SU-DHL-6 (cell line): Measurements from ENCODE around the gene LILRA5.

Experiments used
- H2AFZ ChIP-seq: fragments of 200-600 bp; sonication (generic); 2 replicates; pipeline ENCODE4 v1.6.1; 2014; ENCODE audit warnings: low read depth, mild to moderate bottlenecking, moderate library complexity, mixed read lengths, antibody characterized with exemption, low read length; ENCODE audit not compliant: severe bottlenecking
- H3F3A ChIP-seq: fragments of 200-600 bp; shearing (Covaris generic); 2 replicates; pipeline ENCODE4 v1.6.0; 2016; ENCODE audit warnings: antibody characterized with exemption, mild to moderate bottlenecking; ENCODE audit not compliant: insufficient read depth
- H3K27ac ChIP-seq: fragments of 200-600 bp; sonication (generic); 2 replicates; pipeline ENCODE4 v1.5.1; 2016; ENCODE audit warnings: low read depth, mild to moderate bottlenecking, low read length, moderate library complexity, mixed read lengths
- H3K27me3 ChIP-seq: fragments of 200-600 bp; sonication (generic), shearing (Covaris generic); 2 replicates; pipeline ENCODE4 v1.6.0; 2014; ENCODE audit warnings: mild to moderate bottlenecking, low read length
- H3K36me3 ChIP-seq: fragments of 200-600 bp; sonication (generic); 2 replicates; pipeline ENCODE4 v1.6.1; 2014; ENCODE audit warnings: mild to moderate bottlenecking, low read length, mixed read lengths
- H3K4me2 ChIP-seq: fragments of 300-600, 200-600 bp; shearing (Covaris generic), sonication (generic); 2 replicates; pipeline ENCODE4 v1.6.0; 2014; ENCODE audit warnings: low read length, low read depth, mild to moderate bottlenecking; ENCODE audit not compliant: poor library complexity, severe bottlenecking
- H3K4me3 ChIP-seq: fragments of 200-600 bp; sonication (generic); 2 replicates; pipeline ENCODE4 v1.5.1; 2014; ENCODE audit warnings: antibody characterized with exemption, low read length, mild to moderate bottlenecking, mixed read lengths; ENCODE audit not compliant: insufficient read depth, poor library complexity, severe bottlenecking
- H3K79me2 ChIP-seq: fragments of 200-600 bp; sonication (generic); 2 replicates; pipeline ENCODE4 v1.6.1; 2014; ENCODE audit warnings: mild to moderate bottlenecking, low read length, moderate library complexity; ENCODE audit not compliant: insufficient read depth
- H3K9ac ChIP-seq: fragments of 200-600 bp; sonication (generic); 2 replicates; pipeline ENCODE4 v1.7.0; 2014; ENCODE audit warnings: mild to moderate bottlenecking, low read length
- H3K9me2 ChIP-seq: fragments of 200-600 bp; sonication (generic); replicated peaks from 2 replicates; pipeline ENCODE4 v1.6.1; 2014; ENCODE audit warnings: low read length; ENCODE audit not compliant: insufficient read depth
- H3K9me3 ChIP-seq: fragments of 200-600 bp; sonication (generic); 2 replicates; pipeline ENCODE4 v1.6.1; 2014; ENCODE audit warnings: low read length, mixed read lengths; ENCODE audit not compliant: insufficient read depth
- H4K20me1 ChIP-seq: fragments of 200-600 bp; sonication (generic); 2 replicates; pipeline ENCODE4 v1.6.1; 2014; ENCODE audit warnings: low read depth, mild to moderate bottlenecking, antibody characterized with exemption, low read length, moderate library complexity, mixed read lengths
- CTCF ChIP-seq: fragments of 200-600 bp; sonication (generic); IDR thresholded peaks from one replicate; pipeline ENCODE4 v1.5.1; 2017; ENCODE audit warnings: antibody characterized with exemption, mild to moderate bottlenecking, low read length, moderate library complexity; ENCODE audit not compliant: insufficient read depth, poor library complexity, severe bottlenecking
- EZH2phosphoT487 ChIP-seq: fragments of 200-600 bp; sonication (generic), shearing (Covaris generic); conservative IDR thresholded peaks from 2 replicates; pipeline ENCODE4 v1.6.1; 2018; ENCODE audit warnings: mild to moderate bottlenecking, antibody characterized with exemption, low read length, moderate library complexity, mixed read lengths

Gene LILRA5

DNA sequence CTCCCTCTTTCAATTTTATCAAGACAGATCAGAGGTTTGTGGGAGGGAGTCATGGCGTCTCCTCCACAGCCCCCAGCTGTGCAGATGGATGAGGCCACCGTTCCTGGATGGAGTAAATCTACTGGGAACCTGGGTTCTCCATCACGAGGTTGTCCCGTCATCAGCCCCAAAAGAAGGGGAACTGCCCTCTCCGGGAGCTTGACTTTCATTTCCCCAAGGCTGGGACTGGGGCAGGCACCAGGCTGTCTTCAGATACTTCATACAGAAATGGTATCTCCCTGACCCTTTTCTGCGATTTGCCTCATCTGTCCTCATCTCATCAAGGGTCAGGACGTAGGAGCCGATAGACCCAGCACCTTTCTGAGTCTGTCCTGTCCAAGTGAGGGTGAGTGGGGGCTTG is 41.9 kb downstream of the LILRA5 start:
- H4K20me1 ChIP-seq: no peaks in the 10 kb centered on the region
- H3K4me2 ChIP-seq: no peak overlapping the region
- H3K27me3 ChIP-seq: no peaks in the 10 kb centered on the region
- TF ChIP-seq CTCF (no peak), EZH2phosphoT487 (no peak)
- H3K36me3 ChIP-seq: no peaks in the 10 kb centered on the region
- H3K9me2 ChIP-seq: no peaks in the 10 kb centered on the region
- no peaks in the 10 kb centered on the region for H3K9me3 ChIP-seq
- H3K79me2 ChIP-seq: no peaks in the 10 kb centered on the region
- H2AFZ ChIP-seq: no peak overlapping the region
- no peak overlapping the region for H3K4me3 ChIP-seq
- no peak overlapping the region for H3K27ac ChIP-seq
- no peak overlapping the region for H3K9ac ChIP-seq
- H3F3A ChIP-seq: no peaks in the 10 kb centered on the region

GRCh38 chr19:54268936-54269335 is 44.0 kb downstream of the LILRA5 start:
- Histone ChIP-seq H3K4me3 (no peak overlapping the region), H3K79me2 (no peaks in the 10 kb centered on the region), H4K20me1 (no peaks in the 10 kb centered on the region), H3K9me3 (no peaks in the 10 kb centered on the region), H3K9ac (no peak overlapping the region), H3K27ac (no peak overlapping the region), H3K27me3 (no peaks in the 10 kb centered on the region), H2AFZ (no peak overlapping the region), H3F3A (no peaks in the 10 kb centered on the region), H3K4me2 (no peak overlapping the region), H3K36me3 (no peaks in the 10 kb centered on the region), H3K9me2 (no peaks in the 10 kb centered on the region)
- TF ChIP-seq EZH2phosphoT487 (no peak), CTCF (no peak)

GRCh38 chr19:54266133-54266532 is 46.8 kb downstream of the LILRA5 start:
- Histone ChIP-seq H4K20me1 (no peaks in the 10 kb centered on the region), H2AFZ (no peak overlapping the region), H3K9me3 (no peaks in the 10 kb centered on the region), H3K9me2 (no peaks in the 10 kb centered on the region), H3K4me2 (no peak overlapping the region), H3K36me3 (no peaks in the 10 kb centered on the region), H3K79me2 (no peaks in the 10 kb centered on the region), H3K27me3 (no peaks in the 10 kb centered on the region), H3K4me3 (no peak overlapping the region), H3F3A (no peaks in the 10 kb centered on the region), H3K9ac (no peak overlapping the region), H3K27ac (no peak overlapping the region)
- no peak for TF ChIP-seq EZH2phosphoT487
- TF ChIP-seq CTCF: peak; percentile 46

GRCh38 chr19:54262470-54262869 is 50.5 kb downstream of the LILRA5 start:
- no peaks in the 10 kb centered on the region for H3K36me3 ChIP-seq
- no peaks in the 10 kb centered on the region for H3K79me2 ChIP-seq
- no peaks in the 10 kb centered on the region for H3F3A ChIP-seq
- no peak overlapping the region for H3K4me3 ChIP-seq
- H3K9me3 ChIP-seq: no peaks in the 10 kb centered on the region
- H3K27ac ChIP-seq: no peak overlapping the region
- H4K20me1 ChIP-seq: no peaks in the 10 kb centered on the region
- H3K27me3 ChIP-seq: no peaks in the 10 kb centered on the region
- H3K9ac ChIP-seq: no peak overlapping the region
- H3K4me2 ChIP-seq: no peak overlapping the region
- TF ChIP-seq CTCF: no peak
- no peak for TF ChIP-seq EZH2phosphoT487
- H2AFZ ChIP-seq: no peak overlapping the region
- H3K9me2 ChIP-seq: no peaks in the 10 kb centered on the region
